Testis (tissue), 3 donors: ENCODE results near the gene SWAP70. TPM values are rescaled to one million over a fixed set of nuclear protein-coding genes. Genes with fewer than 3 reads are reported as not detected.

Experiments used
- DNase-seq: peaks from one replicate; pipeline ENCODE4 v3.0.0-alpha.2; 2019
- H3K27ac ChIP-seq, 2 donors: fragments of 200-600 bp; sonication (generic); one replicate each; pipeline ENCODE4 v1.5.1; 2019
- H3K27me3 ChIP-seq: fragments of 200-600 bp; sonication (generic); one replicate; pipeline ENCODE4 v1.5.1; 2019
- H3K36me3 ChIP-seq: fragments of 200-600 bp; sonication (generic); one replicate; pipeline ENCODE4 v1.5.1; 2017; ENCODE audit warnings: low read depth; ENCODE audit errors: missing control alignments
- H3K4me1 ChIP-seq: fragments of 200-600 bp; sonication (generic); one replicate; pipeline ENCODE4 v1.5.1; 2019
- H3K4me3 ChIP-seq, 2 donors: fragments of 200-600 bp; sonication (generic); one replicate each; pipeline ENCODE4 v1.5.1; 2017 to 2019
- H3K9me3 ChIP-seq: fragments of 200-600 bp; sonication (generic); one replicate; pipeline ENCODE4 v1.5.1; 2017
- CTCF ChIP-seq, 3 experiments: fragments of 450-650 bp in 2 of 3; fragments of 200-600 bp in 1 of 3; sonication (generic) in 1 of 3; IDR thresholded peaks; one replicate each; pipeline ENCODE4 v1.5.1; 2016 to 2019; ENCODE audit warnings: antibody characterized with exemption in 3 of 3, mild to moderate bottlenecking in 2 of 3, moderate library complexity in 1 of 3
- POLR2A ChIP-seq: fragments of 450-650 bp; IDR thresholded peaks from one replicate; pipeline ENCODE4 v1.6.1; 2017; ENCODE audit warnings: antibody characterized with exemption, mild to moderate bottlenecking, moderate library complexity
- WGBS, 2 donors: methylation state at CpG; one replicate each; pipeline ENCODE4 v1.1.5; 2018; 5-methylcytosine and 5-hydroxymethylcytosine counted together
- intact Hi-C: fragments of 100-400 bp; cut with DNase I; formaldehyde crosslinking; loops from one replicate; pipeline ENCODE4 v1.15.1; 2023; ENCODE audit warnings: low total_unique reads
- polyA plus RNA-seq: library from polyadenylated mRNA; stranded (reverse); fragments of 350-450 nt; fragmentation: Illumina TruSeq; extraction: RNeasy Lipid Tissue Mini Kit (QIAGEN cat#74804); gene quantifications from one replicate; pipeline ENCODE4 v1.2.3, GENCODE V29; 2014; ENCODE audit warnings: low read depth, low replicate concordance; ENCODE audit not compliant: insufficient read depth
- total RNA-seq, 2 donors: library from RNA; depleted of rRNA; stranded (reverse); fragments of >200 nt; gene quantifications; one replicate each; pipeline ENCODE4 v1.2.3, GENCODE V29; 2016

The SWAP70 gene
- total and polyA plus RNA-seq, 3 donors from 2014 or later, result 10.2 to 14.7 (median 10.5) TPM

- intact Hi-C loops, result no loop called here
- H3K36me3 ChIP-seq, result no peaks in the 10 kb centered on the region
- no peaks in the 10 kb centered on the region for H3K9me3 ChIP-seq
- TF ChIP-seq POLR2A (no peak), CTCF (IDR thresholded peaks at IDR 0.05) (no peak)
- DNase-seq, result no peak
- H3K27ac ChIP-seq, result no peak overlapping the region
- no peak overlapping the region for H3K4me3 ChIP-seq
- WGBS, 2 donors, result 91 to 97% methylated on average over 3 of the region's 3 CpGs
- no peaks in the 10 kb centered on the region for H3K4me1 ChIP-seq
- no peaks in the 10 kb centered on the region for H3K27me3 ChIP-seq
Measured at GRCh38 chr11:9726321-9727022, 62.6 kb downstream of the SWAP70 start.

- no peaks in the 10 kb centered on the region for H3K36me3 ChIP-seq
- intact Hi-C loops, result no loop called here
- H3K27me3 ChIP-seq, result no peaks in the 10 kb centered on the region
- no peak overlapping the region for H3K4me3 ChIP-seq
- H3K27ac ChIP-seq, result no peak overlapping the region
- H3K4me1 ChIP-seq, result no peaks in the 10 kb centered on the region
- TF ChIP-seq CTCF (IDR thresholded peaks at IDR 0.05) (no peak), POLR2A (no peak)
- DNase-seq, result no peak
- 88 to 97% methylated on average over 3 of the region's 3 CpGs for WGBS, 2 donors
- H3K9me3 ChIP-seq, result no peaks in the 10 kb centered on the region
Measured at GRCh38 chr11:9728058-9728457, 64.2 kb downstream of the SWAP70 start.

GRCh38 chr11:9731256-9731655, 67.4 kb downstream of the SWAP70 start:
- intact Hi-C loops, result no loop called here
- whole genome bisulfite sequencing, 2 donors, result 84 to 100% methylated on average over 1 of the region's 1 CpG
- no peak for DNase-seq

GRCh38 chr11:9732453-9732852, 68.6 kb downstream of the SWAP70 start:
- no peak overlapping the region for H3K4me3 ChIP-seq
- 94 to 96% methylated on average over 11 of the region's 11 CpGs for WGBS, 2 donors
- intact Hi-C loops, result no loop called here
- no peaks in the 10 kb centered on the region for H3K36me3 ChIP-seq
- TF ChIP-seq POLR2A (no peak), CTCF (IDR thresholded peaks at IDR 0.05) (no peak)
- H3K27ac ChIP-seq, result no peak overlapping the region
- DNase-seq, result no peak
- no peaks in the 10 kb centered on the region for H3K9me3 ChIP-seq
- H3K4me1 ChIP-seq, result no peaks in the 10 kb centered on the region
- H3K27me3 ChIP-seq, result no peaks in the 10 kb centered on the region

More at GRCh38 chr11:9731256-9731655, 67.4 kb downstream of the SWAP70 start:
- H3K27ac ChIP-seq, result no peak overlapping the region
- no peak overlapping the region for H3K4me3 ChIP-seq
- H3K36me3 ChIP-seq, result no peaks in the 10 kb centered on the region
- H3K27me3 ChIP-seq, result no peaks in the 10 kb centered on the region
- no peaks in the 10 kb centered on the region for H3K9me3 ChIP-seq
- no peaks in the 10 kb centered on the region for H3K4me1 ChIP-seq
- no peak for TF ChIP-seq POLR2A
- TF ChIP-seq CTCF (IDR thresholded peaks at IDR 0.05), result no peak

- 94% methylated on average over 3 of the region's 3 CpGs for WGBS, 2 donors
- H3K36me3 ChIP-seq, result no peaks in the 10 kb centered on the region
- intact Hi-C loops, result no loop called here
Measured at GRCh38 chr11:9733212-9733611, 69.3 kb downstream of the SWAP70 start.

More at GRCh38 chr11:9733212-9733611, 69.3 kb downstream of the SWAP70 start:
- no peaks in the 10 kb centered on the region for H3K27me3 ChIP-seq
- no peak overlapping the region for H3K27ac ChIP-seq
- H3K9me3 ChIP-seq, result no peaks in the 10 kb centered on the region
- TF ChIP-seq POLR2A, result no peak
- no peak for TF ChIP-seq CTCF (IDR thresholded peaks at IDR 0.05)
- H3K4me3 ChIP-seq, result no peak overlapping the region
- no peak for DNase-seq
- H3K4me1 ChIP-seq, result no peaks in the 10 kb centered on the region
